ENCODE results near the gene ZCCHC2.

- TF ChIP-seq CTCF (IDR thresholded peaks at IDR 0.05) (no peak), POLR2A (IDR thresholded peaks at IDR 0.05) (no peak)
These were observed 81.2 kb downstream of the ZCCHC2 start for GRCh38 chr18:62603979-62604378.
